Fibroblast of villous mesenchyme (primary cell): ENCODE data around the gene KRTAP12-4. TPM values are rescaled to one million over a fixed set of nuclear protein-coding genes. Genes with fewer than 3 reads are reported as not detected.
"Not testable (repeated sequence)": the region's sequence is repeated elsewhere in the genome, so short reads cannot be mapped to it uniquely, and the experiment has no call there.

Experiments used
- DNase-seq: peaks from one replicate; pipeline ENCODE4 v3.0.0-alpha.2; 2010; ENCODE audit warnings: low read depth
- H3K4me3 ChIP-seq: 2 replicates; pipeline ENCODE4 v1.5.1; 2011; ENCODE audit warnings: low read depth, mild to moderate bottlenecking, low read length
- total RNA-seq: library from RNA; depleted of rRNA; stranded (reverse); fragments of >200 nt; gene quantifications from 2 replicates; pipeline ENCODE4 v1.2.3, GENCODE V29; 2012
- TF ChIP-seq, protein P1 (sequence below): IDR thresholded peaks from 2 replicates; pipeline ENCODE4 v1.5.1; 2012; ENCODE audit warnings: low read depth, mild to moderate bottlenecking, low read length; ENCODE audit not compliant: insufficient read depth

Gene KRTAP12-4
- total RNA-seq, 1 donor, result not detected

DNA sequence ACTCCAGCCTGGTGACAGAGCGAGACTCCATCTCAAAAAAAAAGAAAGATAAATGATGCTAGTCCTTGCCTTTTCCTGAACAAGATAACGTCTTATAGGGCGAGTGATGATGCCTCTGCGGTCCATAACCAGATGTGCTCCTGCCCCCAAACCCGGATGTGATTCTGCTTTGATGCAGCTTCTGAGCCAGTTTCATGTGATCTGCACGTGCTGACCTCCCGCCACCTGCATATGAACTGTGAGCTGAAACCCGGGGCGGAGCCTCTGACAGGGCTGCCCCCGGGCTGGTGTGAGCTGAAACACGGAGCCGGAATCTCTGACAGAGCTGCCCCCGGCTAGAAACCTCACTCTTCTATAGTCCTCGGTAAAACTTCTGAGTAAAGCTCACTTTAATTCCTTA is 1.3 kb downstream of the KRTAP12-4 start:
- H3K4me3 ChIP-seq, result no peak overlapping the region
- TF ChIP-seq, protein P1, sequence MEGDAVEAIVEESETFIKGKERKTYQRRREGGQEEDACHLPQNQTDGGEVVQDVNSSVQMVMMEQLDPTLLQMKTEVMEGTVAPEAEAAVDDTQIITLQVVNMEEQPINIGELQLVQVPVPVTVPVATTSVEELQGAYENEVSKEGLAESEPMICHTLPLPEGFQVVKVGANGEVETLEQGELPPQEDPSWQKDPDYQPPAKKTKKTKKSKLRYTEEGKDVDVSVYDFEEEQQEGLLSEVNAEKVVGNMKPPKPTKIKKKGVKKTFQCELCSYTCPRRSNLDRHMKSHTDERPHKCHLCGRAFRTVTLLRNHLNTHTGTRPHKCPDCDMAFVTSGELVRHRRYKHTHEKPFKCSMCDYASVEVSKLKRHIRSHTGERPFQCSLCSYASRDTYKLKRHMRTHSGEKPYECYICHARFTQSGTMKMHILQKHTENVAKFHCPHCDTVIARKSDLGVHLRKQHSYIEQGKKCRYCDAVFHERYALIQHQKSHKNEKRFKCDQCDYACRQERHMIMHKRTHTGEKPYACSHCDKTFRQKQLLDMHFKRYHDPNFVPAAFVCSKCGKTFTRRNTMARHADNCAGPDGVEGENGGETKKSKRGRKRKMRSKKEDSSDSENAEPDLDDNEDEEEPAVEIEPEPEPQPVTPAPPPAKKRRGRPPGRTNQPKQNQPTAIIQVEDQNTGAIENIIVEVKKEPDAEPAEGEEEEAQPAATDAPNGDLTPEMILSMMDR, result no peak
- DNase-seq, result no peak

DNA sequence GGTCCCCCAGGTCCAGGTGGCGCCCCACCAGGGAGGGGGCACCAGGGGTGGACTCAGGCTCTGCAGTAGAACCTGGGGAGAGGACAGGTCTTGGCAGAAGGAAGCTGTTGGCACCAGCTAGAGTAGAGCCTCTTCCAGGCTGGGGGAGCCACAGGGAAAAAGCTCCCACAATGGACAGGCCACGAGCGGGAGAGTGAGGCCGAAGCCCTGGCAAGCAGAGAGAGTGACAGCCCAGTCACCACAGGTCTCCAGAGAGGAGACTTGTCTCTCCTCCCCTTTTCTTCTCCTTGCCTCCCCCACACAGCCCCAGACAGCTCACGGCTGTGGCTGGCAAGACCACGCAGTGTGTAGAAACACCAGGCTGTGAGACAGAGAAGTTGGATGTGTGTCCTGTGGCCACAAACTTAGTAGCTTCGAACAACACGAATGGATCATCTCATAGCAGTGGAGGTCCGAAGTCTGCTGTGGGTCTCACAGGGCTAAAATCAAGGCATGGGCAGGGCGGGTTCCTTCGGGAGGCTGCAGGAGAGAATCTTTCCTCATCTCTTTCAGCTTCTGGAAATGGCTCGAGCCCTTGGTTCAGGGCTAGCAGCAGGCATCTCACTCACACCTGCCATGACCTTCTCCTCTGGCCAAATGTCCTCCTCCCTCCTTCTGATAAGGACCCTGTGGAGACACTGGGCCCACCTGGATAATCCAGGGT is 3.3 kb downstream of the KRTAP12-4 start:
- DNase-seq, result no peak
- H3K4me3 ChIP-seq, result no peak overlapping the region
- TF ChIP-seq, protein P1, result no peak

DNA sequence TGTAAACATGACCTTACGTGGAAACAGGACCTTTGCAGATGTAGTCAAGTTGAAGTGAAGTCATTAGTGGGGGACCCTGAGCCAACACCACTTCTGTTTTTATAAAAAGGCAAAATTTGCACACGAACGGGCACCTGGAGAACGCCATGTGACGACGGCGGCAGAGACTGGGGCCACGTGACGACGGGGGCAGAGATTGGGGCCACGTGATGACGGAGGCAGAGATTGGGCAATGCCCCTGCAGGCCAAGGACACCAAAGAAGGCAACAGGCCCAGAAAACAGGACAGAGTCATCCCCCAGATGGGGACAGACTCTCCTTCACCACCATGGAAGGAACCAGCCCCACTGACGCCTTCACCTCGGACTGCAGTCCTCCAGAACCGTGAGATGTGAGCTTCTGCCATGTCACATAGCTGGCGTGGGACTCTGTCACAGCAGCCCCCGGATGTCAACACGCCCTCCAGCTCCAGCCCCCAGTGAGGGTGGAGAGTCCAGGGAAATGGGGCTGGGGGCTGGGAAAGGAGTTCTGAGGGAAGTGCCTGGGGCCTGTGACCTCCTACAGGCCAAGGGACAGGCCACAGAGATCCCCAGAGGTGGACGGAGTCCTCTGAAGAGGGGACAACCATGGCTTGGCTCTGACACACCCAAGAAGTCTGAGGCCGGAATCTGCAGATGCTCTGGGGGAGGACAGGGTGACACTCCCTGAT is 4.0 kb downstream of the KRTAP12-4 start:
- TF ChIP-seq, protein P1, result no peak
- no peak overlapping the region for H3K4me3 ChIP-seq

DNA sequence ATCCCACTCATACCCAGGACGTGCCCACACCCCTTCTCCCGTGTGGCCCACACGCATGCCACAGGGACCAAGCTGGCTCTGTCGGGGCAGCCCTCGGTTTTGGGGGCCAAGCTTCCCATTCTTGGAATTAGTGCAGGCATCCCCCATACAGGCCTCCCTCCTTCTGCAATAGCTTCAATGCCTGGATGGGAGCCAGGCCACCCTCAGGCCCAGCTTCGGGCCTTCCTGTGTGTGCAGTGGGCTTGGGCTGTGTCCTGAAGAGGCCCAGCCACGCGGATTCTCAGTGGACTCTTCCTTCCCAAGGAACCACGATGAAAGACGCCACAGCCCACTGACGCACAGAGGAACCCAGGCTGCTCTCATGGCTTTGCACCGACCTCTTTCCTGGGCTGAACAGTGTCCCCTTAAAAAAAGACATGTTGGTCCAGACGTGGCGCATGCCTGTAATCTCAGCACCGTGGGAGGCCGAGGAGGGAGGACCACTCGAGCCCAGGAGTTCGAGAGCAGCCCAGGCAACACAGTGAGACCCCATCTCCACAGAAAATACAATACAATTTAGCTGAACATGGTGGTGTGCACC is 4.8 kb downstream of the KRTAP12-4 start:
- TF ChIP-seq, protein P1, result no peak
- H3K4me3 ChIP-seq, result no peak overlapping the region
- no peak for DNase-seq

More for the DNA sequence above, 4.0 kb downstream of the KRTAP12-4 start:
- no peak for DNase-seq

DNA sequence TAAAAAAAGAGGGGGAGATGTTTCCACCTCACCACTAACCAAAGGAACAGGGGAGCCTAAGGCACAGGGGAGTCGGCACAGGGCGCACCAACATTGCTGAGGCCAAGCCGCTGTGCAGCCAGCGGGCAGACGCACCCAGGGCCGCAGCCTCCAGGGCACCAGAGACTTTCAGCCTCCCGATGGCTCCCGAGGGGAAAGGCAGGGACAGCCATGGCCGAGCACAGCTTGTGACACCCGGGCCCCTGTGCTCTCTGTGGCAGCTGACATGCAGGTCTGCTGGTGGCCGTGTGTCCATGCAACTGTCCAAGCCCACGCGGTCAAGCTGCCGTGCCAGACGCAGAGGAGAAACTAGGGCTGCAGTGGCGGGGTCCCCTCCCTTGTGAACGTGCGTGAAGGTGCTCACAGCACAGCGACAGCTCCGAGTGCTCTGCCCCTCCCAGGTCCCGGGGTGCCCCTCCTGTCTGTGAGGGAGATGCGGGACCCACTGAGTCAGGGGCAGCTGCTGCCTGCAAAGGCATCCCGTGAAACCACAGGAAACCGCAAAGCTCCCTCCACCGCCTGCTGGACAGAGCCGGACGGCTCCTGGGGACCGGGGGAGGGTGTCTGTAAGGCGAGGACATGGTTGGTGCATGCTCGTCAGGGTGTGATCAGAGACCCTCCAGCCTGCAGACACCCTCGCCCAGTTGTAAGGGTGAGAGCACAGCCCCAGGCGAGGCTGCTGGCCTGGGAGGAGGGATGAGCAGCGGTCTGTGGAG is 5.7 kb downstream of the KRTAP12-4 start:
- no peak overlapping the region for H3K4me3 ChIP-seq
- TF ChIP-seq, protein P1, result no peak
- DNase-seq, result no peak

DNA sequence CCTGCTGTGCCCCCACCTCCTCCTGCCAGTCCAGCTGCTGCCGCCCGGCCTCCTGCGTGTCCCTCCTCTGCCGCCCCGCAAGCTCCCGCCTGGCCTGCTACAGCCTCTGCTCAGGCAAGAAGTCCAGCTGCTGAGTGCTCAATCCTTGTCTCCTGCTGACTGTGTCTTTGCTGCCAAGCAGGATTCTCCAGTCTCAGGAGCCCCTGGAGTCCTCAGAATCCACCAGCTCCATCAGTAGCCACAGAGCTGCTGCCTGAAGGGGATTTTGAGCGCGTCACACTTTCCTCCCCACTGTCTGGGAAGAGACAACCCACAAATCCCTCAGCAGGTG is 7.3 kb downstream of the KRTAP12-4 start:
- TF ChIP-seq, protein P1, result no peak
- DNase-seq, result no peak

DNA sequence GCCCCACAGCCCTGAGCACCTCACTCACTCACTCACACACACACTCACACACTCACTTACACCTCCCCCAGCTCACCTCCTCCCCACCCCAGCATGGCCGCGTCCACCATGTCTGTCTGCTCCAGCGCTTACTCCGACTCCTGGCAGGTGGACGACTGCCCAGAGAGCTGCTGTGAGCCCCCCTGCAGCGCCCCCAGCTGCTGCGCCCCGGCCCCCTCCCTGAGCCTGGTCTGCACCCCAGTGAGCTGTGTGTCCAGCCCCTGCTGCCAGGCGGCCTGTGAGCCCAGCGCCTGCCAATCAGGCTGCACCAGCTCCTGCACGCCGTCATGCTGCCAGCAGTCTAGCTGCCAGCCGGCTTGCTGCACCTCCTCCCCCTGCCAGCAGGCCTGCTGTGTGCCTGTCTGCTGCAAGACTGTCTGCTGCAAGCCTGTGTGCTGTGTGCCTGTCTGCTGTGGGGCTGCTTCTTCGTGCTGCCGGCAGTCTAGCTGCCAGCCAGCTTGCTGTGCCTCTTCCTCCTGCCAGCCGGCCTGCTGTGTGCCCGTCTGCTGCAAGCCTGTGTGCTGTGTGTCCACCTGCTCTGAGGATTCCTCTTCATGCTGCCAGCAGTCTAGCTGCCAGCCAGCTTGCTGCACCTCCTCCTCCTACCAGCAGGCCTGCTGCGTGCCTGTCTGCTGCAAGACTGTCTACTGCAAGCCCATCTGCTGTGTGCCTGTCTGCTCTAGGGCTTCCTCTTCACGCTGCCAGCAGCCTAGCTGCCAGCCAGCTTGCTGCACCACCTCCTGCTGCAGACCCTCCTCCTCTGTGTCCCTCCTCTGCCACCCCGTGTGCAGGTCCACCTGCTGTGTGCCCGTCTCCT is 7.9 kb downstream of the KRTAP12-4 start, which contains the start of gene KRTAP10-11:
Gene KRTAP10-11 (plus strand): TSS at position 49 of the 856 bp plus-strand sequence. CDS start 45 bp downstream, at position 94.
- not testable (repeated sequence) for DNase-seq, H3K4me3 ChIP-seq

More for the DNA sequence above, 7.3 kb downstream of the KRTAP12-4 start:
- H3K4me3 ChIP-seq, result no peak overlapping the region
